ENCODE results near the gene WNK2.

Gene WNK2

DNA sequence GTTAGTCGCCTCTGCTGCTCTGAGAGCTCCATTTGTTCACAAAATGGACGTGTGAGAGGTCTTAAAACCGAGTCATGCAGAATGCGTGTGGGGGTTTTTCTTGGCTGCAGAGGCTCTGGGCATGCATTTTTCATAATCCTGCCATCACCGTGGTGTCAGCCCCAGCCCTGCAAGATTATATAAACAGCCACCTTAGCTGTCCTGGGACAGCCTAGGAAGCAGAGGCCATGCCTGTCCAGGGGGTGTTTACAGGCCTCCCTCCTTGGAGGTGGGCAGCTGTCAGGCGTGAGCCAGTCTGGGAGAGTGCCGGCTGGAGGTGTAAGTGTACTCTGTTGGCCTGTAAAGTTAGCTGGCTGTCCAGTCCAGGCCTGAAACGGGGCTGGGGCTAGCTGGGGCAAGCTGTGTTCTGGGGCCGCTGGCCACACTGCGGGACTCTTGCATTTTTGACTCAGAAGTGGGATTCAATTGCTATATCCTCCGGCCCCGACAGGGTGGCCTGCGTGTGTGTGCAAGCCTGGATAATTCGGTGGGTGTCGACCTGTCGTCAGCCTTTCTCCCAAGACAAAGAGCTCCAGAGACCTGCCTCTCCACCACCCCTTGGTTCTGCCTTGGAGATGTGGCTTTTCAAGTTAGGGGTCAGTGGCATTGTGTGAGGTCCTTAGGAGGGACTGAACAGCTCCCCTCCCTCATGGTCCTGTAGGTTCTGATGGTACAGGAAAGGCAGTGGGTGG lies 2.4 kb downstream of the WNK2 start:
- DNase-seq = no peak

DNA sequence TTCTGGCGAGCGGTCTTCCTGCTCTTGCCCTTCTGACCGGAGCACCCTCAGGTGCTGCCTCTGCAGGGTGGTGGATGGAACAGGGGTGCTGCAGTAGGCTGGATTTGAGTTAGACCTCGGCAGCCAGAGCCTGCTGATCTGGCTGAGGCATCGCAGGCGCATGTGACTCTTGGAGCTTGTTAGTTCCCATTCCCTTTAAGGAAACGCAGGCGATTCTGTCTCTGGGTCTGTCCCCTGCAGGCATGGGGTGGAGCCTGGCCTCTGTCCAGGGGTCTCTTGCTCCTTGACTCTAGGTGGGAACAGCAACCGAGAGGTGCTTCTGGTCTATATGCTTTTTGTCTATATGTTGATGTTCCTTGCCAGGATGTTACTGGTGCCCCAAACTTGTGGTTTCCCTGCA lies 3.1 kb downstream of the WNK2 start:
- DNase-seq = no peak

DNA sequence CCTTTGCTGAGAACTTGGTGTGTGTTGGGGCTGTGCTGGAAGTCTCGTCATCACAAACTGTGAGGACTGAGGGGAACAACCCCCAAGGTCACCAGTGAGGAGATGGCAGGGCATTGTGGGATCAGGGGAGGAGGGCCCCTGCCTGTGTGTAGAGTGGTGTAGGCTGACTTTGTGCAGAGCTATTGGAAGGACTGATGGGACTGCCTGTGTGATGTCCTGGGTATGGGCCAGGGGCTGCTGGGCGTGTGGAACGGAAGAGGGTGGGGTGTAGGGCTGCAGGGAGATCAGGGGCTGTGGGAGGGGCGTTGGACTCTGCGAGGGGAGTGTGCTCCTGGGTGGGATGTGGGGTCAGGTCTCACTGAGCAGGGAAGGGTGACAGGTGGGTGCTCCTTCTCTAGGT lies 3.6 kb downstream of the WNK2 start:
- DNase-seq = no peak

DNA sequence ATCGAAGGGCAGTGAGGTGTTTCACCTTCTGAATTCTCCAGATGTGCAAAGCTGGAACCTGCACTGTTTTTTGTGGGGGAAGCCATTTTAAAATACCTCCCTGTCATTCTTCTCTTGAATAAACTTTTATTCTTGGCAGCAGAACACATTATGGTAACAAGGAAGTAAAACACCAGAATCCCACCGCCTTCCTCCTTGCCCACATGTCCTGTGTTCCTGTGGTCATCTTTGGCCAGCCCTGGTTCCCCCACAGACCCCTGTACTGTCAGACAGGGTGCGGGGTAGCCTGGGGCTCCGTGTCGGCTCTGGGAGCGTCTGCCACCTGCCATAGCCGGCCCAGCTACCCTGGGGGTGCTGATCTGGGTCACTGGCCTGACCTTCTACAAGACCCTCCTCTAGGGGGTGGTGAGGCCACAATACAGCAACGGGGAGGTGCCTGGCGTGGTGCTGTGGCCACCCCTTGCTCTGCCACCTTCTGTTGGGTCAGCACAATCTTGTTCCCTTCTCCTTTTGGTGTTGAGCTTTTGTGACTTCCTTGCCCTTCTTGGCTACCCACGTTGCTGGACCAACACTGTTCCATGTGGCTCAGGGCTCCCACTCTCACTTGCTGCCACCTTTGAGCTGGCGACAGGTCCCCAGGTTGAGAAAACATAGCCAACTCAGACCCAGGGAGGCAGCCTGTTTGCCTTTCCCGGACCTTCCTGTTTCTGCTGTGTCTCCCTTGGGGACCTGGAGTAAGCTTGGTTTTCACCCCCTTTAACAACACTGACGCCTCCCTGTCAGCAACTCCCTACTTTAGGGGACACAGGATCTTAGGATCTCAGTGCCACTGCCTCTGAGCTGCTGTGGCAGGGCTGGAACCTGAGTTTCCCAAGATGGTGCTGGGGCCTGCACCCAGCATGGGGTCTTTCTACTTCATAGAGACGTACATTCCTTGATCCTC lies 4.8 kb downstream of the WNK2 start:
- no peak for DNase-seq

DNA sequence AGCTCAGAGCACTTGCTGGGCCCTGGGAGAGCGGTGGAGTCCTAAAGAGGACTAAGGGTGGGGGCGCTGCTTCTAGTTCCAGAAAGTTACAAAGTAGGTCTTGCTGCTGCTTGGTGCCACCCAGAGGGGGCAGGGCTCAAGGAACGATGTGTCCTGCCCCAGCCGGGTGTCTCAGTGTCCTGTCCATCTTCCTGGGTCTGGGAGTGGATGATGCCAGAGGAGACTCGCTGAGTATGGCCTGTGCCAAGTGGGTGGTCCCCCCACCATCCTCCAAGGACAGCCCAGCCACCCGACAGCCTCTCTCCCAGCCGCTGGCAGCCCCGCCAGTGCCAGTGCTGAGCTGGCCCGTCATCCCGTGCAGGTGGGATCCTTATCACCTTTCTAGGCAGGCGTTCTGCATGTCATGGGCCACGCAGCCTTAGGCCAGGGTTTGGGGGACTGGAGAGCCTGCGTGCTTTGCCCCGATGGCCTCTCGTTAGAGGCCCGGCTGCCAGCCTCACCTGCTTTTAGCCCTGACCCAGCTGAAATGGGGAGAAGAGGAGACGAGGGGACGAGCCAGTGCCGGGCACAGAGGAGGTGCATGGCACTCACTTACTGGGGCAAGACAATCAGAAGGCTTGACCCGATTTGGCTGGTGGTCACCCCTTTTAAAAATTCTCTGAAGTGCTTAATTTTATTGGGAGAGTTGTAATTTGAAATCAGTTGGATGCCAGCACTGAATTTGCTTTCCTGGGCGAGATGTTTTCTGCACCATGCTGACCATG lies 5.6 kb downstream of the WNK2 start:
- no peak for DNase-seq

DNA sequence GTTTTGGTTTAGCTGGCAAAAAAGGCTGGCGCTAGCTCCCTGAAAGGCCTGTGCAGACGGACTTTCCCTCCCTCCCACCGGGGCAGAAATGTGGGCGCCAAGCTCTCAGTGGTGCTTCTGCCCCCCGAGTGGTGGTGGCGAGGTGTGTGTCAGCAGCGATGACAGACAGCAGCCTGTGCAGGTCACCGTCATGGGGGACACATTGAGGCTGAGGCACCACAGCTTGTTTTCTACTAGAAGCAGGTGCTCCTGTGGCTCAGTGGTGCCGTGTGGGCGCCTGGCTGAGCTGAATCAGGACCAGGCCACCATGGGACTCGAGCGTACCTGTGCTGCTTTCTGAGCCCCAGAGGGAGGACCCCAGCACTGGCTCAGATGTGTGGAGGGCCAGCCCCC lies 6.2 kb downstream of the WNK2 start:
- DNase-seq = no peak

DNA sequence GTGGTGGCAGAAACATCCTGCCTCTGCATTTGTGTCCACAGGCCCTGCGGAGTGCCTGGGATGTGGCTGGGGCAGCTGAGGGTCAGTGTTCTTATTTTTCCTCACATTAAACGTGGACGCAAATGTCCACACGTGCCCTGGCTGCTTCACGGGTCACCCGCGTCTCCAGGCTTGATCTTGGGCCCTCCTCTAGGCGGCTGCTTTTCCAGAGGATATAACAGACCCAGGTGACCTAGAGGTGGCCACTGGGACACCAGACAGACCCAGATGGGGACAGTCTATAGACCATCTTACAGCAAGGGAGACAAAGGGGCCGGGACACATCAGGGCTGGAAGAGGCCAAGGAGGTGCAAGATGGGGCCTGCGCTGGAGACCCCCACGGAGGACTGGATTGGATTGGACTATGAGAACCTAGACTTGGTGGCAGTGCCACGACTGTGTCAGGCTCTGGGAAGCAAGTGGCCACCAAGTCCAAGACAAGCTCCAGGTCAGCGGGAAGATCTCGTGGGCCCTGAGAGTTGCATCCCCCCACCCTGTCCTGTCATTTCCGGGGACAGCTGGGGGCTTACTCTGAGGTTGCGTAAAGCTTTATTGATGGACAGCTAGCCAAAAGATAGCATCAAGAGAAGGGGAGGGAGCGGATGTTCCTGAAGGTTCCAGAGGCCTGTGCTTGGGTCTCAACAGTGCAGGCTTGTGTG lies 6.9 kb downstream of the WNK2 start:
- DNase-seq = no peak

DNA sequence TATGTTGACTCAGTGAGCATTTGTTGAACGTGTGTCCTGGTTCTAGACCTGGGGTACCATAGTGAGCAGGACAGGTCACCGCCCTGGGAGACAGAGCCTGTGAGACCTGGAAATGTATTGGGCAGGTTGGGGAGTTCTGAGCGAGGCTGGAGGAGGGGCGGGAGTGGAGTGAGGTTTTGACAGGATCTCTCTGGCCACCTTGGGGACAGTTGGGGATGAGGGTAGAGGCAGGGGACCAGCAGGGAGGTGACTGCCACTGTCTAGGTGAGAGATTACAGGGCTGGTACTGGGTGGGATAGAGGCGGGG lies 7.4 kb downstream of the WNK2 start:
- DNase-seq = no peak

DNA sequence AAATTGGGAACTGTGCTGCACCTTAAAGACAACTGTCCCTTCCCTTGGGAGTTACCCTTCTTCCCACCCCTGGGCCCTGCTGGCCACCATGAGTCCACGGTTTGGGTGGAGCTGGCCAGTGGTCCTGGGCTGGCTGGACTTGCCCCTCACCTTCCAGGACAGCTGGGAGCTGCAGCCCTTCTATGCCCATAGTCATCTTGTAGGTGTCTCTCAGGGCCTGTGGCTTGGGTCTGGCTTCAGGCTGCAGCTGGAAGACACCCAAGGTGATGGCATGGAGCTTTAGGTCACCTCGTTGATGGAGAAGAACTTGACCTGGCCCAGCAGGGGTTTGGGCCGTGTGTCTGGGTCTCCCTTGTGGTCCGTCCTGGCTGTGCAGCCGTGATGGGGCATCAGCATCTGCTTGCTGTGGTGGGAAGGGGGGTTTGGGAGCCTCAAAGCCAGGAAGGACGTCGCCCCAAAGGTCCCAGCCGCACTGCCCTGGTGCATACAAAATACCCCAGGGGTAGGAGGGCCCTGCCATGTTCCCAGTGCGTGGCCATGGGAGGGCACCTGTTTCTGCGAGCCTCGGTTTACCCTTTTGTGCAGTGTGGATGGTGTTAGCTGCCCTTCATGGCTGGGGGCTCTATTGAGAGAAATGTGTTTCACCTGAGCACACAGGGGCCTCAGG lies 8.9 kb downstream of the WNK2 start:
- no peak for DNase-seq

DNA sequence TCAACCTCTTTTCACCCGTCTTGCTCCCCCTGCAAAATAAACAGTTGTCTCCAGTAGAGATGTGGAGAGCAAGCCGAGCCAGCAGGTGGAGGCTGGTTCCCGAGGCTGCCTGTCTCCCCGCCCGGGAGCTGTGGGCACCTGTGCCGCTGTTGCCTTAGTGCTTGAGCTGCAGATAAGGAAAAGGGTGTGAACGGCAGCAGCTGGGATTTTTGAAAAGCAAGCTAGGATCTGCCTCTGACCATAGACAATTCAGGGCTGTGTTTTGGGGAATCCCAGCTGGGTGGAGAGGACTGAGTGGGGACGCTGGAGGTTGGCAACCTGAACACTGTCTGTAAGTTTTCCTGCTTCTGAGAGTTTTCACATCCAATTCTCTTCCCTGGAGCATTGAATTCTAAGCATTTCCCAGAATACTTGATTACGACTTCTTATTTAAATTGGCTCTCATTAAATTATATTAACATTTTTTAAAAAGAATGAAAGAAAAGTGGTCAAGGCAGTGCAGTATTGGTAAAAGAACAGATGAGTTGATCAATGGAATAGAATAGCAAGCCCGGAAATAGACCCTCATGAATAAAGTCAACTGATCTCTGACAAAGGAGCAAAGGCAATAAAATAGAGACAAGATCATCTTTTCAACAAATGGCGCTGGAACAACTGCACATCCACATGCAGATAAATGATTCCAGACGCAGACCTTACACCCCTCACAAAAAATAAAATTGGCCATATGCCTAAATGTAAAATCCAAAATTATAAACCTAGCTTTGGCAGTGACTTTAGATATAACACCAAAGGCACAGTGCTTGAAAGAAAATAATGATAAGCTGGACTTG lies 9.7 kb downstream of the WNK2 start:
- DNase-seq = peak; percentile 52

DNA sequence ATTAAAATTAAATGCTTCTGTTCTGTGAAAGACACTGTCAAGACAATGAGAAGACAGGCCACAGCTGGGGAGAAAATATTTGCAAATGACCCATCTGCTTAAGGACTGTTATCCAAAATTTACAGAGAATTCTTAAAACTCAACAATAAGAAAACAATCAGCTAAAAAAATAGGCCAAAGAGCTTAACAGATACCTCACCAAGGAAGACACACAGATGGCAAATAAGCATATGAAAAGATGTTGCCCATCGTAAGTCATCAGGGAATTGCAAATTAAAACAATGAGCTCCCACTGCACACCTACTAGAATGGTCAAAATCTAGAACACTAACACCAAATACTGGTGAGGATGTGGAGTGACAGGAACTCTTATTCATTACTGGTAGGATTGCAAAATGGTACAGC lies 10.3 kb downstream of the WNK2 start:
- no peak for DNase-seq

DNA sequence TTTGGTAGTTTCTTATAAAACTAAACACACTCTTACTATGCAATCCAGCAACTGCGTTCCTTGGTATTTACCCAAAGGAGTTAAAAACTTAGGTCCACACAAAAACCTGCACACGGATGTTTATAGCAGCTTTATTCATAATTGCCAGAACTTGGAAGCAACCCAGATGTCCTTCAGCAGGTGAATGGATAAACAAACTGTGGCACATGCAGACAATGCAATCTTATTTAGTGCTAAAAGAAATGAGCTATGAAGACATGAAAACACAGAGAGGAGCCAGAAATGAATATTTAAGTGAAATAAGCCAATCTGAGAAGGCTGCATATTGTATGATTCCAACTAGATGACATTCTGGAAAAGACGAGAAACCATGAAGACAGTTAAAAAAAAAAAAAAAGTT lies 10.7 kb downstream of the WNK2 start:
- peak; percentile 42 for DNase-seq

DNA sequence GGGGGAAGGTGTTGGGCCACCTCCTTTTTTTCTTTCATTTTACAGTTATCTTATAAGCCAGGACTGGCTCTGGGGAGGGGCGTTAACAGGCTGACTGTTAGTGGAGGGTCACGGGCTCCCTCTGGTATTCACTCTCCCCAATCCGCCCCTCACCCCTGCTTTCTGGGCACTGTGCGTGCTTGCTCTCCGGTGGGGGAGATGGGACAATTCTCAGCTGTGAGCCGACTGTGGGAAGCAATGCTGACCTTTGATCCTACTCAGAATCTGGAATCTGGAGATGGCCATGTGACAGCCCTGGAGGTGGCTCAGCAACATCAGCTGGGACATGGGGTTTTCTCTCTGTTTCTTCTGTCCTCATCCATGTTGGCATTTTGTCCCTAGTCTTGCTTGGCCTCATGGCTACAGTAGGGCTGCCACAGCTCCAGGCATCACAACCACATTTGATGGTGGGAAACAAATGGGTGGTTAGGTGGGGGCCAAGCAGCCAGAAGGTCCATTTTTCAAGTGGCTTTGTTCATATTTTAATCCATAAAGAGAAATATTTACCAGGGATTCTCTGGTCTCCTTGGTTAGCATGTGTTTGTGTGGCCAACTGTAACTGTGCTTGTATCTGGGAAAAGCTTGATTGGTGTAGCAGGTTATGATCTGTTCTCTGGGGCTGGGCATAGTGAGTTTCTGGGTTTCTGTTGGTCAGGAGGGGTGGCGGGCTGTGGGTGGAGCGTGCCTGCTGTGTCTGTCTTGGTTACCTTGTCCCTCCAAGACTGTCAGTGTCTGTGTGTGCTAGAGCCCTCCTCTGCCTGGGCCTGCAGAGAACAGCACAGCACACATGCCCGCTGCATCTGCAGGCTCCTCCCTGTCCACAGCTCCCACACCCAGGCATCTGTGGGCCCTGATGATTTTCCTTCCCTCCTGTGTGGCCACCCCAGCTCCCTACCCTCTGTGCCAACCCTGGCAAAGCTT lies 12.4 kb downstream of the WNK2 start:
- no peak for DNase-seq

DNA sequence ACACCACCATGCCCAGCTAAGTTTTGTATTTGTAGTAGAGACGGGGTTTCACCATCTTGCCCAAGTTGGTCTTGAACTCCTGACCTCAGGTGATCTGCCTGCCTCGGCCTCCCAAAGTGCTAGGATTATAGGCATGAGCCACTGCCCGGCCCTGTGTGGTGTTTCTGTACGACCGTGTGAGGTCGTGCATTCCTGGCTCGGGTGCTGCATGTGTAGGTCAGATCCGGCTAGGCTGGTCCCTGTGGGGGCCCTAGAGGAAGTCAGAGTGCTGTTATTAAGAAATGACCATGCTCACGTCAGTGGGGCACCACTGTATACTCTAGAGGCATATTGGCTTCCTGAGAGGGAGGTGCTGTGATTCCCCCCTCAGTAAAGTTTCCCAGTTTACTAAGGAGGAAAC lies 13.7 kb downstream of the WNK2 start:
- DNase-seq = no peak

DNA sequence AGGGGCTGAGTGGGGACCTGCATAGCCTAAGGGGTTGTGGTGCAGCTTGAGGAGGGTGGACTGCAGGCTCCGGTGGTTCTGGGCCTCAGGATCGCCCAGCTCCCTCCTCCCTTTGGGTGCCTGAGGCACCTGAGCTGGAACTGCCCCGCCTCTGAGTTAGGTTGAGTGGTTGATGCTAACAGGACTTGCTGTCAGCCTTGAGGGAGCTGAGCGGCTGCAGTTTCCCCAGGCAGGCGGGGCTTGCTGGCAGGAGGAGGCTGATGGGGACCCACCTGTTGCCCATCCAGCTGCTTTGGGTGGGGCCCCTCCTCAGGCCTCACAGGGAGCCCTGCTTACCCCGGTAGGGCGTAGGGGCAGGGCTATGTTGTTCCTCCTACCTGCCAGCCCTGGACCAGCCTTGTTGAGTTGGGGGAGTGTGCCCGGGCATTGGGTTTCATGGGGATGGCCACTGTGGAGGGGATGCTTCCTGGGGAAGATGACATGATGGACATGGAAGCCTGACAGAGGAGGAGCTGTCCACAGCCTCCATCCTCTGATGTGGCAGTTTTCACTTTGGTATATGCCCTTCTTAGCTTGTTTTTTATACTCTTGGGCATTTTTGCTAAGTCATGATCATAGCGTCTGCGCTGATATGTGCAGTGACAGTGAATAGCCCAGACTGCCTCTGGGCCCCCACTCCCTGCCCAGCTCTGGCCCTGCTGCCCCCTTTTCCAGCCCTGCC lies 14.3 kb downstream of the WNK2 start:
- no peak for DNase-seq

DNA sequence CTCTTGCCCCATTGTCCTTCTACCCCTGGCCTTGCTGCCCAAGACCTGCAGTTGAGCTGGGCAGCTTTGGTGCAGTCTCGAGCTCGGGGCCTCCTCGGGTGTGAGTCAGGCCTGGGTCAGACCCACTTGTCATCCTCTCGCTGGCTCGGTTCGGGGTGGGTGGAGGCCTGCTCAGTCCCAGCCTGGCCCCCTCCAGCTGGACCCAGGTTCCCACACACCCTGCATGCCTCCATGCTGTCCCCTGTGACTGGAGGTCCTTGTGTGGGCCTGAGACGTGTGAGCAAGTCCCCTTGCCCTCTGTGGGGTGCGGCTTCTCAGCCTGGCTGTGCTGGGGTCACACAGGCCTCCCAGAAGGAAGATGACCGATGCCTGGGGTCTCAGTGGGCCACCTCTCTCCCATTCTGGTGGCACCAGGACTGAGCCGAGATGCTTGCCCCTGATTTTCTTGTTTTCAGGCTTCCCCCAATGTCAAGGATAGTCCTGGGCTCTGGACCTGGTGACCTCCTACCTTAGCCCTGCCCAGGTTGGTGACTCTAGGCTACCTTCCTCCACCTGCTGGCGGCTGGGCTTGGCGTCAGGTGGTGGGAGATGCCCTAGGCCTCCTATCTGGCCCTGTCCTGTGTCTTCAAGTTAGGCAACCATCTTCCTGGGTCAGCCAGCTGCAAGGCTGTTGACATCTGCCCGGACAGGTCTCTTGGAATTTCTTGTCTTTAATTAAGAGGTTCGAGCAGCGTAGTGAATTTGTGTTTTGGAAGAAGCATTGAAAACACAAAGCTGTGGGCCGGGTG lies 15.1 kb downstream of the WNK2 start:
- no peak for DNase-seq

DNA sequence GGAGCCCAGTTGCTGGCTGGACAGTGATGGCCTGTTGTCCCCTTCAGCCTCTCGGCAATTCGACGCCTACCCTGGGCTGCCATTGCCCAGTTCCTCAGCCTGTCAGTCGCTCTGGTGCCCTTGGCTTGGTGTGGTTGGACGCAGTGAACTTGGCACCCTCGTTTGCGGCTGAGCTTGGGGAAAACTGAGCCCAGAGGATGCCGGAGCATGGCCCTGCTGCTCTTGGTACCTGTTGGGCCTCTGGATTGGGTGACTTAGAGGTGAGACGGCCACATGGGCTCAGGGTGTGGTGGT lies 16.5 kb downstream of the WNK2 start:
- no peak for DNase-seq

DNA sequence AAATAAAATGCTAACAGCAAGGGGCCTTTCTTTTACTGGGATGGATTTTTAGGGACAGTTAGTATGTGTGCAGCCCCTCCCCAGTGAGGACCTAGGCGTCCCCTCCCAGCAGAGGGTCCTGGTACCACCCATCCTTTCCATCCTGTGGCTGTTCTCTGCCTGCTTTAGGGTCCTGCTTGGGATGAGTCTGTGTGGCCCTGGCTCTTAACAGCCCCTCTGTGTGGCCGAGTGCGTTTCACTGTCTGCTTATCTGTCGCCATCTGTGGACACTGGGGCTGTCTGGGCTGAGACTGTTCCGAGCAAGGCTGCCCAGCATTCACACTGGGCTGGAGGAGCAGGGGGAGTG lies 17.0 kb downstream of the WNK2 start:
- DNase-seq = no peak

DNA sequence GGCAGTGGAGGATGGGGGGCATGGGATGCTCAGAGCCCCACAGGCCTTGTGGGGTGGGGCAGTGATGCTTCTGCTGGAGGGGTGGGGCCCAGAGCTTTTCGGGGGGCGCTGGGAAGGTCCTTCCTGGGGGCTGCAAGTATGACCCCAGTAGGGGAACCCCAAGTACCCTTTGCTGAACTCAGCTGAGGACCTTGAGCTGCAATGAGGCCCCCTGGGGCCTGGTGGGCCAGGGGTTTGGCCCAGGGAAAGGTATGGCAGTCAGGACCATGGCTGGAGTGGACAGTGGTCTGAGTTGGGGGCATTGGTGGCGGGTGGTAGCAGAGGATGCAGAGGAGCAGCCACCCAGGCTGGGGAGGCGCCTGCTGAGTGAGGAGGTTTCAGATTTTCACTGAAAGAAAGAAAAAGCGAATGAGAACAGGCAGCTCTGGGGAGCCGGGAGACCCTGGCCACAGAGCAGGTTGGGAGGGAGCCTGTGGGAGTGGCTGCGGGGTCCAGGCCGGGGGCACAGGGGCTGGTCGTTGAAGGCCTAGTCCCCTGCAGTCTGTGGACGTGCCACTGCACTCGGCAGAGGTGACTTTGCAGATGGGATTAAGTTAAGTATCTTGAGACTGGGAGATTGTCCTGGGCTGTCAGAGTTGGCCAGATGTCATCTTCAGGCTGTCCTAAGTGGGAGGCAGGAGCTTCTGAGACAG lies 19.2 kb downstream of the WNK2 start:
- no peak for DNase-seq
